Effector CD4-positive, alpha-beta T cell (primary cell): Measurements from ENCODE around the gene SEMA5B.

Experiments
- DNase-seq: peaks from one replicate; pipeline ENCODE4 v3.0.0-alpha.2; 2020

SEMA5B gene

DNA sequence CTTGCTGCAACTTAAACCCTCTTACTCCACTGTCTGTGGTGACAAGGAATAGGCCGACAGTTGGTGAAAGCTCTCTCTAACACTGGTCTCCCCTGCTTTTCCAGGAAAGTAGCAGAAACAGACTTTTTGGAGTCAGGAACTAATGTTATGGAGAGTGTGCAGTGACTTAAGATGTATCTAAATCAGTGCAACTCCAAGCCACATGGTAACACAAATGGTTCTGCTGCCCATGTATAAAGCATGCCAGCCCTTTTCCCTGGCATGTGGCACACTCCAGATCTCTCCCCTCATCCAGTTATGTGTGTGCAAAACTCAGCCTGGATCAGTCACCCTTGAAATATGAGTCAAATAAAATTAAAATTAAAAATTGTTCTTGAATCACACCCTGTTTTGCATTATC, 55.4 kb downstream of the SEMA5B start:
- no peak for DNase-seq

DNA sequence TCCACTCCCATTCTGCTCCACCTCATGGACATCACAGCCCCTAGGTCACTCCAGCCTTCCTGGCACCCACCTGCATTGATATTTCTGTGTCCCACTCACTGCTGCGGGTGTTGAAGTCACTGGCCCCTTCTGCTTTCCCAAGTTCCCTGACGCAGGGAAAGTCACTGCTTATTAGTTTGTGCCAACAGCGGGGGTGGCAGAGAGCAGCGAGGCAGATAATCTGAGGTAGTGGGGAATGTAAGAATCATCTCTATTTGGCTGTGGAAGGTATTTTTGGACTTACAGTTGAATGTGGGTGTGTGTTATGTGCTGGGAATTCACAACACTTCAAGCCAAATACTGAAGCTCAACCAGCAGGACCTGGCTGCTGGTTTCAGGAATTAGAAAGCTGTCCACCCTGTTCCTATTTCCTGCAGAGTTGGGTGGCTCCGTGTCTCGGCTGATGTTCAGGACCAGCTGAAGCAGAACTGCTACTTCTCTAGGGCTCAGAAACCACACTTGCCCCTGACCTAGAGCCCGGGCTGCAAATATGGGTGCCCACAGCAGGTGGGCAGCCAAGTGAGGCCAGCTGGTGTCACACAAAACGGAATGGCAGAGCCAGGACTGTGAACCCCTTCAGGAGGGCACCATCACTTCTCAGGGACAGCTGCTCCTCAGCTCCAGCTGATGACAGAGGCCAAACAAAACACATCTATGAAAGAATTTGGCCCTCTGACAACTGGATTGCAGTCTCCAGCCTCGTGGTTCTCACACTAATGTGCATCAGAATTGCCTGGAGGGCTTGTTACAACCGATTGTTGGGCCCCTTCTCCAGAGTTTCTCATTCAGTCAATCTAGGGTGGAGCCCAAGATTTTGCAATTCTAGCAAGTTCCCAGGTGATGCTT, 57.7 kb downstream of the SEMA5B start:
- no peak for DNase-seq

DNA sequence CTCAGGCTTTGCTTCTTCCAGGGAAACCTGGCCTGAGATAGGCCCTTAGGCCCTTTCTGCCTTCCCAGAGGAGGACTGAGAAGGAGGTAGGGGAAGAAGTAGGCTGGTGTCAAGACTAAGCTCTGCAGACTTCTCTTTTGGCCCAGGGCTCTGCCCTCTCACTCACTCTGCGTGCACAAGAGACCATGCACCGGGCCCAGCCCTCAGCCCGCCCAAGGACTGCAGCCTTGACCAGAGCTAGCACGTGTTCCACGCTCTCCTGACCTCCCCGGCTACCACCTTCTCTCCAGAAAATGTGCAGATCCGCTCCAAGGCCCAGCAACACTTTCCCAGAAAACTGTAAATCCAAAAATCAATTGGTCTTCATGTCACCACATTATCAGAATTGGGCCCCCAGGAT, 59.8 kb downstream of the SEMA5B start:
- no peak for DNase-seq

DNA sequence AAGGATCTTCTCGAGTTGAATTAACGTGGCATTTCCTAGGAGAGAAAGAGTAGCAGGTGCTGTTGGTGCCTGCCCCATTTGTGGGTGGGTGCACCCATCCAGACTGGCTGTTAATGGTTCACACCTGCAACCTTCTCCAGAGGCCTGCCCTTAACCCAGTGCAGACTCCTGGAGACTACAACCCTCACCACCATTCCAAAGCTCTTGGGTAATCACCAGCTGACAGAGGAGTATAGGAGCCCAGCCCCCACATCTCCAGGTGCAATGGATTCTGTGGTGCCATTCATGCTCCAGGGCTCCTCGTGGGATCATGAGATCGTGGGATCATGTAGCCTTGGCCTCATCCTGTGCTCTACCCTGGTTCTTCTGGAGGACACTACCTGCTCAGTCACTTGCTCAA, 60.2 kb downstream of the SEMA5B start:
- no peak for DNase-seq

DNA sequence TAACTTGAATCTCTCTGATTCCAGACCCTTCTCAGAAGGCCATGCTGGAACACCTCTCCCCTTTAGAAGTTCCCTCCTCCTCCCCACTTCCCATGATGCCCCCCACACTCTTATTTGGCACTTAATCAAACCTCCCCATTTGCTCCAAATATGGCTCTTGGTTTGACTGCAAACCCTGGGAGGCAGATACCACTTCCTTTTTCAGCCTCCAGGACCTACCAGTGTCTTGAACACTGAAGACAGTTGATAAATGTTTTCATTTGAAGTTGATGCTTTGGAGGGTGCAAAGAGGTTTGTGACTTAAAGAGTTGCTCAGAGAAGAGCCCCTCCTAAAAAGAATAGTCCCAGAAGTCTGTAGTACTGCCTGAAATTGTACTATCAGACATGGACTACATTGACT, 61.5 kb downstream of the SEMA5B start:
- DNase-seq = no peak

DNA sequence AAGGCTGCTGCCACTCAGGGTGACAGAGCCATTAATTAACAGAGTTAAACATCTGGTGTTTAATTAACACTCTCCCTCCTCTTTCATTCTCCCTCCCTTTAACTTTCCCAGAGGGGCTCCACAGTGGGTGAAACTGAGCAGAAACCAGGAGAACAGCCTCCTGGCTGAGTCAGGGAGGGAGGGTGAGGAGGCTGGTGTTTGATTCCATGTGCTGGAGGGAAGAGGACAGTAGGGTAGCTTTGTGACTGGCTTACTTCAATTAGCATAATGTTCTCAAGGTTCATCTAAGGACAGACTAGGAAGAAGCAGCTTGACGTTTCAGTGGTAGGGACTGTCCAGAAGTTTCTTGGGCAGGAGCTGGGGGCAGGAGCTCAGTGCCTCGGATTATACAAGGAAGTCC, 62.8 kb downstream of the SEMA5B start:
- no peak for DNase-seq

DNA sequence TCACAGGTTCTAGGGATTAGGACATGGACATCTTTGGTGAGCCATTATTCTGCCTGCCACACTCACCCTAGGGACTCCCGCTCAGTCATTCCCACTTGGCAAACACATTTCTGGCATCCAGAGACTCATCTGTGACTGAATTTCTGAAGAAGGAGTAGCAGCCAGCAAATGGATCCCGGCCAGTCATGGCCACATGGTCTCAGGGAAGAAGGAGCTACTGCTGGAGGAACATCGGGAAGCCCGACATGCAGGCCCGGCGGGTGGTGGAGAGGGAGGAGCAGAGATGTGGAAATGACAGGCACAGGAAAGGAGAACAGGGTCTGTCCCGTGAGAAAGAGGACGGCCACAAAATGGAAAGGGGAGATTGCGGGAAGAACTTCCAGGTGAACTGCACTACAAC, 65.4 kb downstream of the SEMA5B start:
- no peak for DNase-seq

DNA sequence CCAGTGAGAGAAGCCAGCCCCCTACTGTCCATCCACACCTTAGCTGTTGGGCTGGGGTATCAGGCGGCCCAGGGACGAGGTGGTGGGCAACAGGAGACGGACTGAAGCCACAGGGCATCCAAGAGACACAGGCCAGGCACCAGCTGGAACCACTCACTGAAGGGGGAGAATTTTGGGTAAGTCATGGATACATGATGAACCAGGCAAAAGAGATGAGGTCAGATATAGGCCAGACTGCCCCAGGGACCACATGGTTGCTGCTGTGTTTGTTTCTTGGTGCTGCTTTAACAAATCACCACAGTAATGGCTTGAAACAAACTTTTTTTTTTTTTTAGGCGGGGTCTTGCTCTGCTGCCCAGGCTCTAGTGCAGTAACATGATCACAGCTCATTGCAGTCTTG, 66.4 kb downstream of the SEMA5B start:
- DNase-seq = no peak

DNA sequence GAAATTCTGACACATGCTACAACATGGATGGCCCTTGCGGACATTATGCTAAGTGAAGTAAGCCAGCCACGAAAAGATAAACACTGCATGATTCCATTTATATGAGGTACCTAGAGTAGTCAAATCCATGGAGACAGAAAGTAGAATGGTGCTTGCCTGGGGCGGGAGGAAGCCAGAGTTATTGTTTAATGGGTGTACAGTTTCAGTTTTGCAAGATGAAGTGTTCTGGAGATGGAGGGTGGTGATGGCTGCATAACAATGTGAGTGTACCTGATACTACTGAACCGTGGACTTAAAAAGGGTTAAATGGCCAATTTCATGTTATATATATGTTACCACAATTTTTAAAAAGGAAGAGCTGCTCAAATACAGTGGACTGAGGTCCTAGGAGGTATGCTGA, 66.9 kb downstream of the SEMA5B start:
- DNase-seq = no peak

DNA sequence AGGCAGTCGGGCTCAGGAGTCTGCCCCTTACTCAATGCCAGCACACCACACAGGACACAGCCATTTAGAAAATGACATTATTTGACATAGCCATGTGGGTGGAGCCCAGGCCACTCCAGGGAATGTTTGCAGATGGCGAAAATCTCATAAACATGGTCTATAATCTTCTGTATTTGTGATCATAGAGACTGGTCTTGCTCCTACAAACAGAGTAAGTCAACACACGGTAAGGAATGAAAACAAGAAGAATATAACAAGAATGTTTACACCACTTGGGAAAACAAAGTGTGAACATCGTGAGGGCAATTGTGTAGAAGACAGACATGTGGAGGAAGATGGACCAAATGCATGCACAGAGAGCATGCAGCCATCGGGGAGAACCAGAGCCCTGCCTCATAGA, 68.2 kb downstream of the SEMA5B start:
- DNase-seq = no peak

DNA sequence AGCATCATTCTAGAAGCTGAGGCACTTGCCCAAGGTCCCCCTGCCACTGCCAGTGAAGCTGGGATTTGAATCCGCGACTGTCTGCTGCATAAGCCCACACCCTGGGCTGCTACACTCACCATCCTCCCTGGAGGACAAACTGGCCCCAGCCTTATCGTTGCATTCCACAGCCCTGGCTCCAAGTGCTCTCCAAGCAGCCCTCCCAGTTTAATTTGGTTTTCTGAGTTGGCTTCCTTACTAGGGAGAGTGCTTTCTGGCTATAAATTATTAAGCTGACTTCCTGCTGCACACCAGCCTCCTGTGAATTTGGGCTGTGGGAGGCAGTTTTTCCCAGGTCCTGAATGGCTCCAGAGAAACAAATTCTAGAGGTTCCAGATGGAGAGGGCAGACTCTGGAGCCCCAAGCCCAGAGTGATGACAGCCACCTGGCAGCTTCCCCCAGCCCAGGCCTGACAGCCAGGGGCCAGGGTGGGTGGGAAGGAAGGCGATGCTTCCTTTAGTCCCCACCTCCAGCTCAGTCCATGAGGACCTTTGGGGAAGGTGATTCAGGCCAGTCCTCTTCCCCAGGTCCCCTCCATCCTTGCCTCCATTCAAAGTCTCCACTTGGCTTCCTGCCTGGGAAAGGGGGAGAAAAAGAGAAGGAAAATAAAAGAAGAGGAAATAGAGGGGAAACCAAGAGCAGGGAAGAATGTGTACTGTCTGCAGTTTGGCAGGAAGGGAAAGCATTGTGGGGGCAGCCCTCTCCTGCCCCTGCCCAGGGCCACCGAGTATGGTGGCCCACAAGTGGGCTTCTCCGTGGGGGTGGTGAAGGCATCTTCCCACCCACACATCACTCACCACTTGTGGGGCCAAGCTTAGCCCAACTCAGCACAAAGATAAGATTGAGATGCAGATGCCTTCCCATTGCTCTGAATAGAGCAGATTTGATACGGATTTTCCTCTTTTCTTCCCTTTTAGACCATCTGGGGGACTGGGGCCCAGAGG, 69.6 kb downstream of the SEMA5B start:
- no peak for DNase-seq

DNA sequence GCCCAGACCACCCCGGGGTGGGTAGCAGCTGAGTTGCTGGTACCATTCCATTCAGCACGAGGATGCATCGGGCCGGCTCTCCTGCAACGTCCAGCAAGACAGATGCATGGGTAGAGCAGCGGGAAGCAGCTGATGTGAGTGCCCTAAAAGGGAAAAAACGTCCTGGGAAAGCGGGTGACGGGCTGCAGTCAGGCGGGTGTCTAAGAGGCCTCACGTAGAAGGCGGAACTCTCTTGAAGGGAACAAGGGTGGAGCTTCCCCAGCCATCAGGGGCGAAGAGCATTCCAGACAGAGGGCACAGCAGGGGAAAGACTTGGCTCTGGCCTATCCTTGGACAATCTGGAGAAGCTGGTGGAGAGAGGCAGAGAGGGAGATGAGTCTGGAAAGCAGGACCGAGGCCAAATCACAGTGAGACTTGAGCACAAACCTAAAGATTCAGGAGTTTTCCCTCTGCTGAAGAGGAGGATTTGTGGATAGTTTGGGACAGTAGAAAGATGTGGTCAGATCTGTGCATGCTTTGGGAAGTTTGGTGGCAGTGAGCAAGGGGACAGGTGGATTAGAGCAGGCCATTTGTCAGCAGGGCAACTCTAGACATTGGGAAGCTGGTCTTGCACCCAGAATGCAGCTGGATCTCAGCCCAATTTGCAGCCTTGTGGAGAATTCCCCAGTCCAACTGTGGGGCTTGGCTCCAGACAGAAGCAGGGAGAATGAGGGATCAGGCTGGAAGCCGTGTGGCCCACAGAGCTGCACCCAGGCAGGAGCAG, 70.7 kb downstream of the SEMA5B start:
- DNase-seq = no peak

DNA sequence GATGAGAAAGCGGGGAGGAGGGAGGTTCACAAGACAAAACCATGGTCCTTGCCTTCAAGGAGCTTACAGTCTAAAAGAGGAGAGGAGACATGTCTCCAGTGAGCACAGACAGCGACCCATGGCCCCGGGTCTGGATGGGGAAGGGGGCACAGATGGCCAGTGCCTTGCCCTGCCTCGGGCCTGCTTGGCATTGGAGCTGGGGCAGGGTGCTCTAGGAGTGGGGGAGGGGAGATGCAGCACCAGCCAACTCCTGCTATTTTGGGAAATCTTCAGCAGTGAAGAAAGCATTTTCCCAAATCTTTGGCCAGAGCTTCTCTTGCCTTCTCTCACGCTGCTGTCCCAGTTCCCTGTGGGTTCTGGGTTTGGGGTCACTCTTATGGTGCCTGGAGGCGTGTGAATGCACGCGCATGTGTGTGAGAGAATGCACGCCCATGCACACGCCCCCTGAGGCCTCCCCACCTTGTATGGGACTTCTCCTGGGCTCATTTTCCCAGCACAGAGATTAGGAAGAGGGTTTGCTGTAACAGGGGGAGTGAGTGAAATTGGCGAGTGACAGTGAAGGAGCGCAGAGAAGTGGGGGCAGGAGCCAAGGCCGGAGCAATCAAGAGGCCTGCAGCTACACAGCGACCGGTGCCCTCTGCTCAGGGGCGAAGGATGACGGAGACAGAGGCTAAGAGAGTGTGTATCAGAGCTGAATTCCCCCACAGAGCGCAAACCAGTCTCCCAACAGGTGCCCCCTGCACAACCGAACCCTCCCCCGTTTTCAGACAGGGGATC, 71.5 kb downstream of the SEMA5B start:
- no peak for DNase-seq

DNA sequence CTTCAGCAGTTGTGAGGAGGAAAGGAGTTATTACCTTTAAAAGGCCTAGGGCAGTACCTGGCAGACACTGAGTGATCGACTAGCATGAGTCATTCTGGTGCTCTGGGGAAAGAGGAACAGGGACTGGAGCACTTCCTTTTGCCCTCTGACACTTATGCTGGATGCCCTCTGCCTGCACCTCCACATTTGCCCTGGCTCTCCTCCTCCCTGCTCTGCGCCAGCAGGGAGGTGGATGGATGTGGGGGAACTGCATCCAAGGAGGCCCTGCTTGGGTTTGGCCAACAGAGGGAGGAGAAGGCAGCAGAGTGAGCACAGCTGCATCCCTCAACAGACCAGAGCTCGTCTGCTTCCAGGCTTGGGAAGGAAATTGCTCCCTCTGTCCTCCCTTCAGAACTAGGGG, 75.0 kb downstream of the SEMA5B start:
- DNase-seq = no peak

DNA sequence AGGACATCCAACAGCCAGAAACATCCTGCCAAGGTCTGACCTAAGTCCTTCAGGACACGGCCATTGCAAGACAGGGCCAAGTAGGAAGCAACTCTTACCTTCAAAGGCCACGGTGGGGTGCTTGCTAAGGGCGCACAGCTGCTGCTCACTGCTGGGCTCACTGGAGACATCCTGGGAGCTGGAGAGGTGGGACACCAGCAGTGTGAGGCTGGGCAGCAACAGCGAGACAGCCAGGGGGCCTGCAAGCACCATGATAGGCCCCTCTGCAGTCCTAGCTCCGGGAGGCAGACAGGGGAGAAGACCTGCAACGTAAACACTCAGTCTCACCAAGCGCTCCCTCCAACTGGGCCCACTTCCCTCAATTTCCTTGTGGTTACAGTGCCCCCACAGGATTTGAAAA, 79.2 kb downstream of the SEMA5B start:
- DNase-seq = no peak

DNA sequence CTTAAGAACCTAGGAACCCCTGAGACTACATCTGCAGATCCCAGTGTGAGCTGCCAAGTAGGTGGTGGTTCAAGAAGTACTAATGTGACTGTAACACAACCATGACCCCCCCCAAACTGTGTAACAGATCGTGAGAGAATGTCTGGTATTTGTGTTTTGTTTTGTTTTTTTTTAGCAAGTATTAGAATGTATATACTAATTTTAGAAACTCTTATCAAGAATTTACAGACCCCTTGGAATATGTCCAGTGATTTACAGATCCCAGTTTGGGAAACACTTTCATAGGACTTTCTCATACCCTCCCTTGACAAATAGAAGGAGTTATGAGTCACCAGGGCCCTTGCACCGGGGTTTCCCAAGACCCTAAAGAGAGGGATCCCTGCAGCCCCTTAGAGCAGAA, 79.8 kb downstream of the SEMA5B start:
- no peak for DNase-seq

DNA sequence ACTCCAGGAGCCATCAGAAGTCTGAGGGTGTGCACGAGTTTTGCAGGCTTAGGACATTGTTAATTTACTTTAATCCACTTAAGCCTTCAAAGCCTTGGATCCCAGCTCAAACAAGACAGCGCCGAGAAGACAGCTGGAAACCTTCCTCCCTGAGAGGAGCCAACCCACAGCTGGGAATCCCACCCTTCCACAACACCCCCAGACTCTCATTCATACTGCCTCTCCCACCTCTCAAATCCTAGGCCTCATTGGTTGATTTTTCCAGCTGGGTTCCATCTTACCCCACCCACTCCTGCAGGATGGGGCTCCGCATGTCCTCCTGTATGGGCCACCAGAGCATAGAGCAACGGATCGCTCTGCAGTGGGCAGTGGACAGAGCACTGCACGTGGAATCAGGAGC, 80.4 kb downstream of the SEMA5B start:
- no peak for DNase-seq

DNA sequence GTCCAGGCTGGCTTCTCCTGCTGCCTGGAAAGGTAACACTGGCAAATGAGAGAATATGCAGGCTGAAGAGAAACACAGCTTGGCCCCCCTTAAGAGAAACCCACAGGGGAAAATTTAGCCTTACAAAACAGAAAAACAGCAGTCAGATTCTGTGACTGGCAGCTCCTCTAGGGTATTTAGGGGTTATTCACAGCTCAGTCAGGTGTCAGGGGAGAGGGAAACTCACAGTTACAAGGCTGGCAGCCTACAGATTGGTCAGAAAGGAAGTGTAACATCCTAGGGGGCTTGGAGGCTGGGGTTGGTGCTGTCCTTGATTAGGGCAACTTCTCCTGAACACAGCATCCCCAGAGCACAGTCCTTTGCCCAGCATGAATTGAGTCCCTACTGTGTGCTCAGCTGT, 81.4 kb downstream of the SEMA5B start:
- no peak for DNase-seq

DNA sequence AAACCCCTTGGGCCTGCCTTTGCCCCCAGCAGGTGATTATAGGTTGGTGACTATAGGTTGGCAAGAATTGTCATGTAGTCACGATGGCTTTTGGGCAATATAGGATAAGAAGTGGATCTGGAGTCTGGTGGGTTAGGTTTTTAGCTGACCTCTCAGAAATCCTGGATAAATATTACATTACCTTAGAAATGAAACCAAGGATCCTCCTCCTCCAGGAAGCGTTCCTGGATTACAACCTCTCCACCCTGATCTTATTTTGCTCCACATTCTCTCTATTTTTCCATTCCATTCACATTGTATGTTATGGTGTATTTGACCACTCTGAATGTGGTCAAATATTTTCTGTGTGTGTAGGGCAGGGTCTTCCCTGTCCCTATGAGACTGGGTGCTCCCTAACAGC, 82.3 kb downstream of the SEMA5B start:
- DNase-seq = no peak

DNA sequence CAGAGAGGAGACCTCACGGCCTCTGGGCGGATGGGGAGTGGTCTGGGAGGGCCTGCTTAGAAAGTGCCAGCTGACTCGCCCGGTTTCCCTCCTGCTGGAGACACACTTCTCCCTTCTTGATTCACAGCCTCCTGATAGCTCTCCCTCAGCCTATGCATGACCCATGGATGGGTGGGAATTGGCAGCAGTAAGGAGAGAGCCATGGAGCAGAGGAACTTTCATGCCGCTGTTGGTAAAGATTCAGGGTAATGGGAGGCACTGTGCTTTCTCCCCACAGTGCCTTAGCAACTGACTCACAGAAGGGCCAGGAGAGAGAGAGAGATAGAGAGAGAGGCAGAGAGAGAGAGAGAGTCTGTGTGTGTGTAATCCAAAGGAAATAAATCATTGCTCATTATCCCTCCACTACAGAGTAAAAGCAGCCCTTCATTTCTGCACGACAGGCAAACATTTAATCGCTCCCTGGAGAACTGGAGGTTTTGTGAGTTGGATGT, 82.8 kb downstream of the SEMA5B start:
- DNase-seq = no peak

DNA sequence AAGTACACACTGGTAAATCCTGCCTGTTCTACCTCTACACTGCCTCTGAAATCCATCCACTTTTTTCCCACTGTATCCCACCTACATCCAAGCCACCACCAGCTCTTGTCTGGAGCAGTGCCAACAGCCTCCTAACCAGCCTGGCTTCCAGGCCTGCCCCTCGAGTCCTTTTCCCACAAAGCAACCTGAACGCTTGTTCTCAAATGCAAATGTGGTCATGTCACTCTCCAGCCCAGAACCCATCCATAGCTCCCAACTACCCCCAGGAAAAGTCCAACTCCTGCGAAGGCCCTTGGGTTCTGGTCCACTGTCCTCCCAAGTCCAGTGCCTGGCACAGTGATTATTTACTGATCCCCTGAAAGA, 83.8 kb downstream of the SEMA5B start:
- no peak for DNase-seq
